Mesenchymal stem cell (in vitro differentiated cells and primary cell): Measurements from ENCODE around the gene TXNRD3.

Experiments used
- DNase-seq: peaks from one replicate; pipeline ENCODE4 v3.0.0-alpha.2; 2013
- H2AFZ ChIP-seq: one replicate; pipeline ENCODE4 v1.6.1; 2013; ENCODE audit warnings: low read depth, mild to moderate bottlenecking, control low read depth, inconsistent platforms, low read length, moderate library complexity
- H2AK5ac ChIP-seq: 2 replicates; pipeline ENCODE4 v1.6.1; 2013; ENCODE audit warnings: low read length, moderate library complexity, mild to moderate bottlenecking, inconsistent platforms; ENCODE audit not compliant: severe bottlenecking
- H2BK120ac ChIP-seq: one replicate; pipeline ENCODE4 v1.6.1; 2013; ENCODE audit warnings: low read depth, mild to moderate bottlenecking, inconsistent platforms, low read length, moderate library complexity
- H2BK12ac ChIP-seq, 2 experiments: one replicate each; pipeline ENCODE4 v1.6.1; 2013; ENCODE audit warnings: inconsistent platforms in 2 of 2, low read length in 2 of 2, mild to moderate bottlenecking in 2 of 2, moderate library complexity in 2 of 2, control low read depth in 1 of 2
- H2BK15ac ChIP-seq: one replicate; pipeline ENCODE4 v1.6.1; 2013; ENCODE audit warnings: mild to moderate bottlenecking, low read depth, inconsistent platforms; ENCODE audit not compliant: poor library complexity, severe bottlenecking
- H2BK5ac ChIP-seq: 2 replicates; pipeline ENCODE4 v1.6.1; 2013; ENCODE audit warnings: low read depth, mild to moderate bottlenecking, low read length, control low read depth, inconsistent platforms; ENCODE audit not compliant: poor library complexity, severe bottlenecking
- H3K14ac ChIP-seq, 2 experiments: one replicate each; pipeline ENCODE4 v1.6.1; 2013; ENCODE audit warnings: inconsistent platforms in 2 of 2, low read length in 2 of 2, control low read depth in 1 of 2, mild to moderate bottlenecking in 1 of 2, moderate library complexity in 1 of 2
- H3K18ac ChIP-seq, 2 experiments: one replicate each; pipeline ENCODE4 v1.6.1; 2013; ENCODE audit warnings: inconsistent platforms in 2 of 2, low read length in 2 of 2, control low read depth in 1 of 2, low read depth in 1 of 2, mild to moderate bottlenecking in 1 of 2
- H3K23ac ChIP-seq, 2 experiments: one replicate each; pipeline ENCODE4 v1.6.1; 2013; ENCODE audit warnings: inconsistent platforms in 2 of 2, low read length in 2 of 2, mild to moderate bottlenecking in 2 of 2, moderate library complexity in 2 of 2, control low read depth in 1 of 2
- H3K27ac ChIP-seq: 2 replicates; pipeline ENCODE4 v1.5.1; 2013; ENCODE audit warnings: mild to moderate bottlenecking, moderate library complexity, low read length, control low read depth, inconsistent platforms; ENCODE audit not compliant: poor library complexity, severe bottlenecking
- H3K27me3 ChIP-seq, 2 experiments: 2 replicates each; pipeline versions ENCODE4 v1.6.1 to v1.7.0; 2013; ENCODE audit warnings: low read length in 2 of 2, mild to moderate bottlenecking in 2 of 2, moderate library complexity in 2 of 2, control low read depth in 1 of 2, inconsistent platforms in 1 of 2; ENCODE audit not compliant: control insufficient read depth in 1 of 2, insufficient read depth in 1 of 2
- H3K36me3 ChIP-seq, 2 experiments: 2 replicates each; pipeline versions ENCODE4 v1.6.1 to v1.7.0; 2013; ENCODE audit warnings: low read length in 2 of 2, control low read depth in 1 of 2, inconsistent platforms in 1 of 2, low read depth in 1 of 2, mild to moderate bottlenecking in 1 of 2; ENCODE audit not compliant: insufficient read depth in 2 of 2, control insufficient read depth in 1 of 2
- H3K4ac ChIP-seq, 2 experiments: one replicate each; pipeline ENCODE4 v1.6.1; 2013; ENCODE audit warnings: inconsistent platforms in 2 of 2, low read length in 2 of 2, mild to moderate bottlenecking in 2 of 2, moderate library complexity in 2 of 2, control low read depth in 1 of 2, low read depth in 1 of 2
- H3K4me1 ChIP-seq: 2 replicates; pipeline ENCODE4 v1.6.1; 2013; ENCODE audit warnings: low read depth, low read length, control low read depth; ENCODE audit not compliant: control insufficient read depth, insufficient read depth
- H3K4me2 ChIP-seq: 2 replicates; pipeline ENCODE4 v1.6.1; 2013; ENCODE audit warnings: low read length, mild to moderate bottlenecking, inconsistent platforms; ENCODE audit not compliant: poor library complexity, severe bottlenecking
- H3K4me3 ChIP-seq, 2 experiments: 2 replicates each; pipeline versions ENCODE4 v1.5.1 to v1.7.0; 2013; ENCODE audit warnings: low read length in 2 of 2, mild to moderate bottlenecking in 2 of 2, control low read depth in 1 of 2, low read depth in 1 of 2; ENCODE audit not compliant: insufficient read depth in 1 of 2
- H3K79me1 ChIP-seq: replicated peaks from 2 replicates; pipeline ENCODE4 v1.6.1; 2013; ENCODE audit warnings: mild to moderate bottlenecking, control low read depth, low read length, inconsistent platforms; ENCODE audit not compliant: poor library complexity, severe bottlenecking
- H3K9ac ChIP-seq: 2 replicates; pipeline ENCODE4 v1.7.0; 2013; ENCODE audit warnings: mild to moderate bottlenecking, low read length, moderate library complexity
- H3K9me3 ChIP-seq: 2 replicates; pipeline ENCODE4 v1.7.0; 2013; ENCODE audit warnings: mild to moderate bottlenecking, low read length; ENCODE audit not compliant: control insufficient read depth
- H4K8ac ChIP-seq: one replicate; pipeline ENCODE4 v1.6.1; 2013; ENCODE audit warnings: inconsistent platforms, mild to moderate bottlenecking, low read length, moderate library complexity
- H4K91ac ChIP-seq: one replicate; pipeline ENCODE4 v1.6.1; 2013; ENCODE audit warnings: mild to moderate bottlenecking, low read length, inconsistent platforms
- WGBS: methylation state at CpG from one replicate; pipeline ENCODE4 v1.1.7; 2013; ENCODE audit warnings: mixed read lengths; 5-methylcytosine and 5-hydroxymethylcytosine counted together

Gene TXNRD3

DNA sequence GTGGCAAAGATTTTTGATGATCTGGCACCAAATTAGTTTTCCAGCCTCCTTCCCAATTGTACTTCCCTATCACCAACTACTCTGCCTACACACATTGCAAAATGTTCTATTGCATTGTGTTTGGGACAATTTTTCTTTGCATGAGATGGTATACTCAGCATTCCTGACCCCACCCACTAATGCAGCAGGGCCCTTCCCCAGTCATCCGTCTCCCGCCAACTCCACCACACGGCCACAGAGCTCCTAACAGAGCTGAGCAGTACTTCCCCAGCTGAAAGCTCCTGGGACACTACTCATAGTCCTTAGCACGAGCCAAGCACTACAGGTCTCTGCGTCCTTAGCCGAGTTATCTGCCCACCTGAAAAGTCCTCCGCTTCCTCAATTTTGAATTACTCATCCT is 34.2 kb downstream of the TXNRD3 start:
- Histone ChIP-seq H3K27me3 (no peaks in the 10 kb centered on the region), H3K14ac (no peak overlapping the region), H2AFZ (no peak overlapping the region), H4K91ac (no peak overlapping the region), H3K79me1 (peaks cover 5% of the 10 kb centered on the region), H2BK120ac (no peak overlapping the region), H3K23ac (no peak overlapping the region), H3K4me3 (no peak overlapping the region), H2BK12ac (peak overlapping the region in 1 of 2 experiments; percentile 39), H3K4me2 (no peak overlapping the region), H2BK15ac (no peak overlapping the region), H2AK5ac (peak overlapping the region; percentile 26), H3K9me3 (no peaks in the 10 kb centered on the region), H3K4ac (peak overlapping the region in 1 of 2 experiments; percentile 11), H3K18ac (peak overlapping the region in 1 of 2 experiments; percentile 40), H3K9ac (no peak overlapping the region), H3K27ac (no peak overlapping the region), H2BK5ac (no peak overlapping the region), H3K36me3 (peaks cover 0 to 21% of the 10 kb centered on the region in 2 experiments), H4K8ac (no peak overlapping the region), H3K4me1 (peaks cover 6% of the 10 kb centered on the region)
- peak; percentile 12 for DNase-seq
- 43% methylated on average over 4 of the region's 7 CpGs for WGBS

DNA sequence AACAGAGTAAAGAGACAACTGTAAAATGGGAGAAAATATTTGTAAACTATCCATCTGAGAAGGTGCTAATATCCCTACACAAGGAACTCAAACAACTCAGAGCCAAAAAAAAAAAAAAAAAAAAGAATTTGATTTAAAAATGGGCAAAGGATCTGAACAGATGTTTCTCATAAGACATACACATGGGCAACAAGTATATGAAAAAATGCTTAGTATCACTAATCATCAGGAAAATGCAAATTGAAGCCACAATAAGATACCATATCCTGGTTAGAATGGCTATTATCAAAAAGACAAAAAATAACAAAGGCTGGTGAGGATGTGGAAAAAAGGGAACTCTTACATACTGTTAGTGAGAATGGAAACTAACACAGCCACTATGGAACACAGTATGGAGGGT is 36.2 kb downstream of the TXNRD3 start:
- H2AK5ac ChIP-seq = no peak overlapping the region
- no peak overlapping the region for H3K23ac ChIP-seq
- no peak overlapping the region for H2BK15ac ChIP-seq
- no peak for DNase-seq
- no peak overlapping the region for H2BK120ac ChIP-seq
- H3K18ac ChIP-seq = no peak overlapping the region
- peaks cover 0 to 20% of the 10 kb centered on the region in 2 experiments for H3K36me3 ChIP-seq
- H4K8ac ChIP-seq = no peak overlapping the region
- H3K4me3 ChIP-seq = no peak overlapping the region
- H3K4me2 ChIP-seq = no peak overlapping the region
- peaks cover 8% of the 10 kb centered on the region for H3K79me1 ChIP-seq
- H3K9ac ChIP-seq = no peak overlapping the region
- no peak overlapping the region for H4K91ac ChIP-seq
- no peaks in the 10 kb centered on the region for H3K9me3 ChIP-seq
- no peak overlapping the region for H2BK12ac ChIP-seq
- no peak overlapping the region for H3K27ac ChIP-seq
- H3K14ac ChIP-seq = no peak overlapping the region
- H3K27me3 ChIP-seq = no peaks in the 10 kb centered on the region
- H3K4ac ChIP-seq = no peak overlapping the region
- H2AFZ ChIP-seq = no peak overlapping the region
- no peak overlapping the region for H2BK5ac ChIP-seq
- H3K4me1 ChIP-seq = peaks cover 6% of the 10 kb centered on the region

GRCh38 chr3:126618021-126618420 is 36.9 kb downstream of the TXNRD3 start:
- H3K4ac ChIP-seq = no peak overlapping the region
- no peak overlapping the region for H4K8ac ChIP-seq
- no peak overlapping the region for H2AK5ac ChIP-seq
- no peak overlapping the region for H2BK15ac ChIP-seq
- peaks cover 8% of the 10 kb centered on the region for H3K79me1 ChIP-seq
- no peak overlapping the region for H3K9ac ChIP-seq
- H3K27me3 ChIP-seq = no peaks in the 10 kb centered on the region
- H3K14ac ChIP-seq = no peak overlapping the region
- H3K27ac ChIP-seq = no peak overlapping the region
- H2BK5ac ChIP-seq = no peak overlapping the region
- WGBS = 38% methylated on average over 1 of the region's 1 CpG
- H3K36me3 ChIP-seq = peaks cover 0 to 27% of the 10 kb centered on the region in 2 experiments
- H3K9me3 ChIP-seq = no peaks in the 10 kb centered on the region
- H3K23ac ChIP-seq = no peak overlapping the region
- DNase-seq = no peak
- no peak overlapping the region for H2BK120ac ChIP-seq
- no peak overlapping the region for H2BK12ac ChIP-seq
- H4K91ac ChIP-seq = no peak overlapping the region
- H2AFZ ChIP-seq = no peak overlapping the region
- H3K4me2 ChIP-seq = no peak overlapping the region
- H3K4me1 ChIP-seq = peaks cover 6% of the 10 kb centered on the region
- H3K18ac ChIP-seq = no peak overlapping the region
- H3K4me3 ChIP-seq = no peak overlapping the region

DNA sequence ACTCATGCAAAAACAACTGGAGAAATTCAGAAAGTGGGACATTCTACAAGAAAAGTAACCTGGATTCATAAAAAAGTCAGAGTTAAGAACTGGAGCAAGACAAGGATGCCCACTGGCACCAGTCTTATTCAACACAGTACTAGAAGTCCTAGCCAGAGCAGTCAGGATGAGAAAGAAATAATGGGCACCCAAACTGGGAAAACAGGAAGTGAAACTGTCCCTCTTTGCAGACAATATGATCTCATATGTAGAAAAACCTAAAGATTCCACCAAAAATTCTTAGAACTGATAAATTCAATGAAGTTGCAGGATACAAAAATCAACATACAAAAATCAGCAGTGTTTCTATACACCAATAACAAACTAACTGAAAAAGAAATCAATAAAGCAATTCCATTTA is 37.4 kb downstream of the TXNRD3 start:
- H3K9ac ChIP-seq = no peak overlapping the region
- H3K79me1 ChIP-seq = peaks cover 8% of the 10 kb centered on the region
- no peak overlapping the region for H3K14ac ChIP-seq
- H3K27ac ChIP-seq = no peak overlapping the region
- H4K91ac ChIP-seq = no peak overlapping the region
- no peak overlapping the region for H2AK5ac ChIP-seq
- H3K4ac ChIP-seq = no peak overlapping the region
- no peak overlapping the region for H4K8ac ChIP-seq
- peaks cover 0 to 29% of the 10 kb centered on the region in 2 experiments for H3K36me3 ChIP-seq
- no peaks in the 10 kb centered on the region for H3K27me3 ChIP-seq
- H3K9me3 ChIP-seq = no peaks in the 10 kb centered on the region
- peaks cover 6% of the 10 kb centered on the region for H3K4me1 ChIP-seq
- no peak overlapping the region for H3K23ac ChIP-seq
- H3K18ac ChIP-seq = no peak overlapping the region
- no peak overlapping the region for H3K4me3 ChIP-seq
- H2BK5ac ChIP-seq = no peak overlapping the region
- no peak overlapping the region for H3K4me2 ChIP-seq
- no peak for DNase-seq
- H2AFZ ChIP-seq = no peak overlapping the region
- no peak overlapping the region for H2BK12ac ChIP-seq
- H2BK15ac ChIP-seq = no peak overlapping the region
- no peak overlapping the region for H2BK120ac ChIP-seq
